Choroid plexus epithelial cell (primary cell): ENCODE measurements around the gene ITGA11.

Experiments
- DNase-seq: peaks from one replicate; pipeline ENCODE4 v3.0.0-alpha.2; 2010; ENCODE audit warnings: low read depth
- H3K4me3 ChIP-seq: 2 replicates; pipeline ENCODE4 v1.5.1; 2011; ENCODE audit warnings: low read depth, mild to moderate bottlenecking, control low read depth, low read length, moderate library complexity
- TF ChIP-seq, protein P1 (sequence below): conservative IDR thresholded peaks from 2 replicates; pipeline ENCODE4 v1.5.1; 2011; ENCODE audit warnings: low read depth, mild to moderate bottlenecking, control low read depth, inconsistent platforms, low read length, moderate library complexity

ITGA11 gene

DNA sequence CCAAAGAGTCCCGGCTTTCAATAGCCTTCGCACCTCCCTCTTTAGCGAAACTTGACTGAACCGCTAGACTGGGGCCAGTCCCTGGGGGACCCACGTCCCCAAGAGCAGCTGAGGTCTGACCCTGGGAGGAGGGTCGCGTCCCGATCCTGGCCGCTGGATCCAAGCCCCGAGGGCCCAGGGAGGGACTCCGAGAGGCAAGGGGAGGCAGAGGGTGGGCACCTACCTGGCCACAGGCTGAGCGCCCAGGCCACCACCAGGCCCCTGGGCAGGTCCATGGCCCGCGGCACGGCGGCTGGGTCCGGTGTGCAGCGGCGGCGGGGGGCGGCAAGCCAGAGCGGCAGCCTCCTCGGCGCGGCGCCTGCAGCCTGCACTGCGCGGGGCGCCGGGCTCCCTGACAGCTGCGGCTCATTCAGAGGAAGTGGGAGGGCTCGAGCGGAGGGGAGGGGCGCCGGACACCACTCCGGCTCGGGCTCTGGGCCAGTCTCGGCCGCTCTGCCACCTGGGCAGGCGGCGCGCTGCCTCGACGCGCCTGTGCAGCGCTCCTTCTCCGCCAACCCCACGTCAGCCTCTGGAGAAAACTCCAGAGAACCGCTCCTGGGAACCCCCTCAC is at the start of gene ITGA11:
Gene ITGA11 (minus strand): TSS at position 372 of the 610 bp plus-strand sequence. CDS start 97 bp downstream, at position 275.
- peak; percentile 58 for DNase-seq
- TF ChIP-seq, protein P1, sequence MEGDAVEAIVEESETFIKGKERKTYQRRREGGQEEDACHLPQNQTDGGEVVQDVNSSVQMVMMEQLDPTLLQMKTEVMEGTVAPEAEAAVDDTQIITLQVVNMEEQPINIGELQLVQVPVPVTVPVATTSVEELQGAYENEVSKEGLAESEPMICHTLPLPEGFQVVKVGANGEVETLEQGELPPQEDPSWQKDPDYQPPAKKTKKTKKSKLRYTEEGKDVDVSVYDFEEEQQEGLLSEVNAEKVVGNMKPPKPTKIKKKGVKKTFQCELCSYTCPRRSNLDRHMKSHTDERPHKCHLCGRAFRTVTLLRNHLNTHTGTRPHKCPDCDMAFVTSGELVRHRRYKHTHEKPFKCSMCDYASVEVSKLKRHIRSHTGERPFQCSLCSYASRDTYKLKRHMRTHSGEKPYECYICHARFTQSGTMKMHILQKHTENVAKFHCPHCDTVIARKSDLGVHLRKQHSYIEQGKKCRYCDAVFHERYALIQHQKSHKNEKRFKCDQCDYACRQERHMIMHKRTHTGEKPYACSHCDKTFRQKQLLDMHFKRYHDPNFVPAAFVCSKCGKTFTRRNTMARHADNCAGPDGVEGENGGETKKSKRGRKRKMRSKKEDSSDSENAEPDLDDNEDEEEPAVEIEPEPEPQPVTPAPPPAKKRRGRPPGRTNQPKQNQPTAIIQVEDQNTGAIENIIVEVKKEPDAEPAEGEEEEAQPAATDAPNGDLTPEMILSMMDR: no peak
- H3K4me3 ChIP-seq: peak within 1 kb of the TSS; percentile 64

- no peak for DNase-seq
- no peak overlapping the region for H3K4me3 ChIP-seq
- TF ChIP-seq, protein P1: no peak
Measured at GRCh38 chr15:68481321-68481720, 49.4 kb upstream of the ITGA11 start.

GRCh38 chr15:68480296-68480695 is 48.3 kb upstream of the ITGA11 start:
- TF ChIP-seq, protein P1: no peak
- DNase-seq: no peak
- H3K4me3 ChIP-seq: no peak overlapping the region

GRCh38 chr15:68479870-68480269 is 47.9 kb upstream of the ITGA11 start:
- TF ChIP-seq, protein P1: no peak
- DNase-seq: peak; percentile 57
- no peak overlapping the region for H3K4me3 ChIP-seq

GRCh38 chr15:68479406-68479805 is 47.4 kb upstream of the ITGA11 start:
- peak; percentile 62 for DNase-seq
- TF ChIP-seq, protein P1: no peak
- no peak overlapping the region for H3K4me3 ChIP-seq

DNA sequence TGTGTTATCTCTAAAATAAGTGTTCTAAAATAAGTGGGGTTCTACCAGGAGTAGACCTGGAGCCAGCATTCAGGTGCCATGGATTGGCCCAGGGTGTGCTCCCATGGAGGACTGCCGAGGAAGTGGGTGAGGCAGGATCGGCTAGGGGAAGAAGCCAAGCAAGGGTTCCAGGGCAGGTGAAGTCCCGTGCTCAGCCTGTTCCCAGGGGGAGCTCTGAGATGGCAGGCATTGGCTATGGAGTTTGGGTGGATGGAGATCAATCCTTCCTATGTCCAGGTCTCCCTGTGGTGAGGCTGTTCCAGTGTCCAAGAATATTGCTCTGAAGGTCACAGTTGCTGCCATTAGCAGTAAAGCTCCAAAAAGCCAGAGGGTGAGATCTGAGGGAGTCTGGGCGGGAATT is 46.9 kb upstream of the ITGA11 start:
- DNase-seq: no peak
- H3K4me3 ChIP-seq: no peak overlapping the region
- TF ChIP-seq, protein P1: no peak

DNA sequence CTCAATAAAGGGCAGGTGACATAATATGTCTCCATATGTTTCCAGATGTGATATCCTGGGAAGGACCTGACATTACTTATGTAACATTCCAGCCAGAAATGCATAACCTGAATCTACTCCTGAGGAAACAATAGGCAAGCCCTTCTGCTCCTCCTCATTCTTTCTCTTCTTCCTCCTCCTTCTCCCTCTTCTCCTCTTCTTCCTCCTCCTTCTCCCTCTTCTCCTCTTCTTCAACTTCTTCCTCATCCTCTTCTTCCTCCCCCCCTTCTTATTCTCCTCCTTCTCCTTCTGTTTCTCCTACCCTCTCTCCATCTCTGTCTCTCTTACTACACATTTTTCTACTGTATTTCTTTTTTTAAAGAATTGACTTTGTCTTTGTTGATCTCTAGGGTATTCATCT is 43.5 kb upstream of the ITGA11 start:
- TF ChIP-seq, protein P1: no peak
- DNase-seq: no peak
- no peak overlapping the region for H3K4me3 ChIP-seq
